Activated CD4-positive, alpha-beta T cell treated with anti-CD3 and anti-CD28 coated beads, Interleukin-2, amount 50 U/mL, for 16 hours (primary cell): ENCODE data around the gene ZDHHC11B.
A peak's percentile ranks its signal among the peaks of the same experiment; 100 is the strongest.
"Not testable (repeated sequence)": the region's sequence is repeated elsewhere in the genome, so short reads cannot be mapped to it uniquely, and the experiment has no call there.

ENCODE experiments used
- DNase-seq: peaks from one replicate; pipeline ENCODE4 v3.0.0-alpha.2; 2020

Gene ZDHHC11B

DNA sequence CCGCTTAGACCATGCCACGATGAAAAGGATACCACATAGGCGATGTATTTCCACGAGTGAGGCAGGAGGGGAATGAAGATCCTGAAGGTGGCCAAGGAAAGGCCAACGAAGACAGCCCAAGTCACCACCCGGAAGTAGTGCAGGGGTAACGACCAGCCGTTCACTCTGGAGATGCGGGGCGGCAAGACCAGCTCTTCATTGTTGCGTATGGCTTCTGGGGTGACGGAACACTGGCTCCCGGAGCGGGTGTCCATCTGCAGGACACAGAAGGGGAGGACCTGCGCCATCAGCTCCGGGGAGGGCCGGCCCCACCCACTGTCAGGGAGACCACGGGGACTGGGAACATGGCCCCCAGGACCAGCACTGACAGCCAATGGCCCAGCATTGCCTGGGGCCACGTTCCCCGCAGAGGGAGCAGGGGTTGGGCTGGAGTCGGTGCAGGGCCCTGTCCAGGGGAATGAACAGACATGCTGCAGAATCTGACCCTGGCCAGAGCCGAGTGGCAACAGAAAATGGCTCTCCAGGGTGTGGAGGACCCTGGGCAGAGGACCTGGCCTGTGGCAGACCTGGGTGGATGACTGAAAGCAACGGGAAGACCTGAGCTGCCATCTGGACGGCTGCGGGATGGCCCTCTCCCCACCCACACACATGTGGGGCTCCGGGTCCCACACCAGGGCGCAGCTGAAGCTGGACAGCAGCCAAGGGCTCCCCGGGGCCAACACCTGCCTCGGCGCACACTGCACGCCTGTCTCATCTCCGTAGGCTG lies 17.7 kb downstream of the ZDHHC11B start:
- DNase-seq, result no peak

DNA sequence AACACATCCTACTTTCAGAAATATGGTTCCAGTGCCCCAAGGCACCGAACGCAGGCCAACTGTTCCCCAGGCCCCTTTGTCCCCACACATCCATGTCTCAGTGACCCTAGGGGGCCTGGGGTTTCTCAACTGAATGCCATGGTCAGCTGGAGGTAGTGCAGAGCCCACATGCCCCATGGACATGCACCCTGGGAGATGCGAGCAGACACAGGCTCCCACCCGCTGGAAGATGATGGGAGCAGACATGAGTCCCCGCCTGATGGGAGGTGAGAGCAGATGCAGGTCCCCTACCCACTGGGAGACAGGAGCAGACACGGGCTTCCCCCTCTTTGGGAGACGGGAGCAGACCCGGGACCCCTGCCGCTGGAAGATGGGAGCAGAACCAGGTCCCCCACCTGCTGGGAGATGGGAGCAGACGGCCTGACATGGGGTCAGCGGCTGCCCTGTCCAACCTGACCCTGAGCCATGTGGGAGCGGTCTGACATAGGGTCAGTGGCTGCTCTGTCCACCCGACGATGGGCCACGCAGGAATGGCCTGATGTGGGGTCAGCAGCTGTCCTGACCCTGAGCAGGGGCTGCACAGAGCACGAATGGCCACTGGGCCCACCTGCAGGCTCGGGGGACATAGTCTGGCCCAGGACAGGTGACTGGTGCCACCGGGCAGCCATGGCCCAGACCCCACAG lies 18.4 kb downstream of the ZDHHC11B start:
- no peak for DNase-seq

DNA sequence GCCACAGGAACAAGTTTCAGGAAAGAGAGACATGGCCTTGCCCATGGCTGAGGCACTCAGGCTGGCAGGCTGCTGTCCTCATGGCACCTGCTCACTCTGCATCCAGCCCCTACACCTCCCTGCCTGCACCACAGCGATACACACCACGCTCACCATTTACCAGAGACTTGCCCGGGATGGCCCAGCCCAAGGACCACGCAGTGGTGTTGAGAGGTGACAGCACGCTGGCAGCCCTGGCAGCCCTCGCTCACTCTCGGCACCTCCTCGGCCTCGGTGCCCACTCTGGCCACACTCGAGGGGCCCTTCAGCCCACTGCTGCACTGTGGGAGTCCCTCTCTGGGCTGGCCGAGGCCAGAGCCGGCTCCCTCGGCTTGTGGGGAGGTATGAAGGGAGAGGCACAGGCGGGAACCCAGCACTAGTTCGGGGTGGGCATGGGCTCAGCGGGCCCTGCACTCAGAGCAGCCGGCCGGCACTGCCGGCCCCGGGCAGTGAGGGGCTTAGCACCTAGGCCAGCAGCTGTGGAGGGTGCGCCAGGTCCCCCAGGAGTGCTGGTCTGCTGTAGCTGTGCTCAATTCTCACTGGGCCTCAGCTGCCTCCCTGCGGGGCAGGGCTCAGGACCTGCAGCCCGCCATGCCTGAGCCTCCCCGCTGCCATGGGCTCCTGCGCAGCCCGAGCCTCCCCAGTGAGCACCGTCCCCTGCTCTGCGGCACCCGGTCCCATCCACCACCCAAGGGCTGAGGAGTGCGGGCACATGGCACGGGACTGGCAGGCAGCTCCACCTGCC lies 20.3 kb downstream of the ZDHHC11B start:
- DNase-seq, result no peak

DNA sequence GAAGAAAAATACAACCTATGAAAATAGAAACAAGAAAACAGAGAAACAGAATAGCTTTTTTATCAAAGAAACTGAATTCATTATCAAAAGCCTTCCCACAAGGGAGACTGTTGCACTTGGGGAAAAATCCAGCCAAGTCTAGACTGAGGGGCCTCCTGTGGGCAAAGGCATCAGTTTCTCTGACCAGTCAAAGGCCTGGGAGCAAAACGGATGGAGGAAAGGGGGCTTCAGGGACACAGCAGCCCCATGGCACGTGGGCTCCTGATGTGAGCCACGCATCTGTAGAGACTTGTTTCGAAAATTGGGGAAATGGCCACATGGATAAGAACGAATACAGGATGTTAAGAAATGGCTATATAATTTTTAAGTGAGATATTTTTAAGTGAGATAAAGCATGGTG lies 21.1 kb downstream of the ZDHHC11B start:
- no peak for DNase-seq

DNA sequence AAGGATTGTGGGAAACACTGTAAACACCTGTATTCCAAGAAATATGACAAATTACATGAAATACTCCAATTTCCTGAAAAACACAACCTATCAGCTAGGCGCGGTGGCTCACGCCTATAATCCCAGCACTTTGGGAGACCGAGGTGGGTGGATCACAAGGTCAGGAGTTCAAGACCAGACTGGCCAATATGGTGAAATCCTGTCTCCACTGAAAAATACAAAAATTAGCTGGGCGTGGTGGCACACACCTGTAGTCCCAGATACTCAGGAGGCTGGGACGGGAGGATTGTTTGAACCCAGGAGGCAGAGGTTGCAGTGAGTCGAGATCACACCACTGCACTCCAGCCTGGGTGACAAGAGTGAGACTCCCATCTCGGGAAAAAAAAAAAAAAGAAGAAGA lies 21.5 kb downstream of the ZDHHC11B start:
- DNase-seq, result not testable (repeated sequence)

DNA sequence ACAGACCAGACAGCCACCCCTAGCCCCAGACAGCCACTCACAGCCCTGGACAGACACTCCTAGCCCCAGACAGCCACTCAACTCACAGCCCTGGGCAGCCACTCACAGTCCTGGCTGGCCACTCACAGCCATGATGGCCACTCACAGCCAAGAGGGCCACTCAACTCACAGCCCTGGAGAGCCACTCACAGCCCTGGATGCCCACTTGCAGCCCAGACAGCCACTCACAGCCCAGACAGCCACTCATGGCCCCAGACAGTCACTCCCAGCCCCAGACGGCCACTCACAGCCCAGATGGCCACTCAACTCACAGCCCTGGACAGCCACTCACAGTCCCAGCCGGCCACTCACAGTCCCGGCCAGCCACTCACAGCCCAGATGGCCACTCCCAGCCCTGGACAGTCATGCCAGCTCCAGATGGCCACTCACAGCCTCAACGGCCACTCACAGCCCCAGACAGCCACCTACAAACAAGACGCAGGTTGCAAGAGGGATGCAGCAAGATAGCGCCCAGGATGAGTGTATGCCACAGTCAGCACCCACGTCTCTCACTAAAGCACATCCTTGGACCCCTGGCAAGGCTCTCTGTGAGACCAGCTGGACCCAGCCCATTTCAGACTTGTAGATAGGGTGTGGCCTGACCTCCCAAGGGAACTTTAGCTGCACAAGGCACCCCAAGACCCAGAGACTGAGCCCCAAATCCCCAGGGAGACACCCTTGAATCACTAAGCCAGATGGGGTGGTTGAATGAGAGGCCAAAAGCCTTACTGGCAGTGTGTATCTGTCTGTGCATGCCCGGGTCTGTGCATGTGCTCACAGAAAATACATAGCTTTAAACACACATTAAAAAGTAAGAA lies 22.4 kb downstream of the ZDHHC11B start:
- DNase-seq, result no peak

DNA sequence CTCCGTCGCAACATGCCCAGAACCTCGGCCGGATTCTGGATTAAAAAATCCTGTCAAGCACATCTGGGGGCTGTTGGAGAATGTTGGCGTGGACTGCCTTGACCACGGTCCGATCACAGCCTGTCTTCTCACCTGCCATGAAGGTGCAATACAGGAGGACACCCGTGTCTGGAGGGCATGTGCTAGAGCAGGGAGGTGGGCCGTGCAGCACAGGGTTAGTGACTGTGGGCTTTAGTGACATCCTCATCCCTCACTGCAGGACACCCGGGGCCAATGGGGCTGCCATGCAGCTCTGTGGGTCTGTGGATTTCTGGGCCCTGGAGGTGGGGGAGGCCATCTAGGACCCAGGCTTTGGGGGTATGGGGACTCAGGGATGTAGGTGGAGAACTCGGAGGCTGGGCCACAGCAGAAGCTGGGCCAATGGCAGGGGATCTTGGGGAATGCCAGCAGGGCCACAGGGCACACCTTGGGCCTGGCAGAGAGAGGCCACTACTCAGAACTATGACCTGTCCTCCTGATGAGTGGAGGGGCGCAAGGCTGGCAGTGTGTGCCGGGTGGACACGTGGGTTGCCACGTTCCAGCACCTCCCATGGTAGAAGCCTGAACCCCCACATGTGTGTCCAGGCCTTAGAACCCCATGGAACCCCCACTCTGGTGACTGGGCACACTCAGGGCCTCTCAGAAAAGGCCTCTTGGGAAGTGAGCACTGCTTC lies 23.3 kb downstream of the ZDHHC11B start:
- no peak for DNase-seq

DNA sequence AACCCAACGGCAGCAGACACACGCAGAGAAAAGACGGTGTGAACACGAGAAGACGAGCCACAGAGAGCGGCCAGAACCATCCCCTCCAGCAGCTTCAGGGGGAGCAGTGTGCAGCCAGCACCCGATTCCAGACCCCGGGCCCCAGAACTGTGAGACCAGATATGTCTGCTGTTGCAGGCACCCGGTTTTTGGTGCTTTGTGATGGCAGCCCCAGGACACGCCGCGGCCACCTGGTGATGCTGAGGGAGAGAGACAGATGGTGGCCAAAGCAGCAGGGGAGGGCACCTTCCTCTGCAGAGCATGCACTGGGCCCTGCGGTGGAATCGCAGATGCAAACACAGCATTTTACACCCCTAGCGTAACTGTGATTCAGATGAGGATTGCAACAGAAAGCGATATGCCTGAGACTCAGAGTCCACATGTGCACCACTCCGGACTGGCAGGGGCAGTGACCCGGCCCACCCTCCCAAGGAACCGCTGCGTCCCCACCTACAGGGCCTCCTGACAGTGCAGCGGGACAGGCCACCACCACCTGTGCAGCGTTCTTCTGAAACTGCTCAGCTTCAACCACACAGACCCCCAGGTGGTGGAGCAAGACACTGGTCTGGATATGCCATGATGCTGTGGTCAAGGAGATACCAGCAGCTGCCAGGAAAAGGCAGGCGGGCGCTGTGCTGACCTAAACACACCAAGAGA lies 24.0 kb downstream of the ZDHHC11B start:
- DNase-seq, result no peak

DNA sequence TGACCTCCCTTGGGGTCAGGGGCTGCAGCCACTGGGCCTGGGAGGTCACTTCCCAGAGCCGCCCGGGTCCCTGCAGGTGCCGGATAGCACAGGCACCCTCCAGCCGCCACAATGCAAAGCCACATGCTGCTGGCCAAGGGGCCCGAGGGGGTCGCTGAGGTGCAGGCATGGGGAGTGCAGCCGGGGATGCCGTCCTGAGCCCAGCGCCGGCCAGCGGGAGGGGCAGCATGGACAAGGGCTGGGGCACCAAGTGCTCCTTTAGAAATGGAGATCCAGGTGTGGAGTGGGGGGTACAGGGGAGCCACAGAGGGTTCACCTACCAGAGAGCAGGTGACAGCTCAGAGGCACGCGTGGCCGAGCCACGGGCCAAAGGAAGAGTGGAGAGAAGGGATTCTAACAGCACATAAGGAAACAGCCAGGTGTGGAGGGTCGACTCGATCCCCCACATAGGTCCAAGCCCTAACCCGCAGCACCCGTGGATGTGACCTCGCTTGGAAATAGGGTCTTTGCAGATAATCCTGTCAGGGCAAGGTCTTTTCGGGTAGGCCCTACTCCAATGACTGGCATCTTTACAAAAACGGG lies 24.7 kb downstream of the ZDHHC11B start:
- DNase-seq, result no peak

DNA sequence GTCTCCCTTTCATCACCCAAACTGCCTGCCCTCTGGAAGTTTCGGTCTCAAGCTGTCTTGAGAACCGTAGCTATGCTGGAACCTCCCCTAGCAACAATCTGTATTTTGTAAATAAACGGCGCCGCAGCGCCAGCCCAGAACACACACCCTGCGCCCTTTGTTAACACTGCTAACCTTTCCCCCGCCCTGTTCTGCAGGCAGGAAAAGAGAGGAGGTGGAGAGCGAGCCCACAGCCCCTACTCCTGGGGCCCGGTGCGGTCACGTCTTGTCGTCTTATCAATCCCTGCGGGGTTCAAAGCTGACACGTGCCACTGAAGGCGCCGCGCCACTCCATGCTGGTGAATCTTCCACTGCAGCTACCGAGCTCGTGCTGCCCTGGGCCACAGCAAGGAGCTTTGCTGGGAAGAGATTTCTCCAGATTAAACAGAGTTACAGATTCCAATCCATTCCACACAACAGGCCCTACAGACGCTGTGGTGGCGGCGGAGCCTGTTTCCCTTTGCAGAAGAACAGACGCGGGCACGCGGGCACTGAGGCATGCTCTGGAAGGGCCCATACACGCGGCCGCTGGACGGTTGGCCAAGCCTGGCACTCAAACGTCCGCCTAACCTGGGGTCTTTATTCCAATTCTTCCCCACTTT lies 25.3 kb downstream of the ZDHHC11B start:
- DNase-seq, result peak; percentile 54

DNA sequence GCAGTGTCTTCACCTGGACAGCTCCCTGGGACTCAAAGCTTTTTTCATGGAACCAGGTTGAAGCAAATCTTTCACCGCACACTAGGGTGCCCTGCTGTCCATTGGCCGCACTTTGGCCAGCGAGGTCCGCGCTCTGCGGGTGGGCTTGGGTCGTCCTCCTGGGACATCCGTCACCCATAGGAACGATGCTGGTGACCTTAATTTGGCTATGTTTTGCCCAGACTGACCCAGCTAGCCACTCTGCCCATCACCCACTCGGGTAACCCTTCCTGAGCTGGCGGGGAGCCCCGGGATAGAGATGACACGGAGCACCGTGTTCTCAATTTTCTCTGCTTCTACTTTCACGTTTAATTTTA lies 25.9 kb downstream of the ZDHHC11B start:
- no peak for DNase-seq

DNA sequence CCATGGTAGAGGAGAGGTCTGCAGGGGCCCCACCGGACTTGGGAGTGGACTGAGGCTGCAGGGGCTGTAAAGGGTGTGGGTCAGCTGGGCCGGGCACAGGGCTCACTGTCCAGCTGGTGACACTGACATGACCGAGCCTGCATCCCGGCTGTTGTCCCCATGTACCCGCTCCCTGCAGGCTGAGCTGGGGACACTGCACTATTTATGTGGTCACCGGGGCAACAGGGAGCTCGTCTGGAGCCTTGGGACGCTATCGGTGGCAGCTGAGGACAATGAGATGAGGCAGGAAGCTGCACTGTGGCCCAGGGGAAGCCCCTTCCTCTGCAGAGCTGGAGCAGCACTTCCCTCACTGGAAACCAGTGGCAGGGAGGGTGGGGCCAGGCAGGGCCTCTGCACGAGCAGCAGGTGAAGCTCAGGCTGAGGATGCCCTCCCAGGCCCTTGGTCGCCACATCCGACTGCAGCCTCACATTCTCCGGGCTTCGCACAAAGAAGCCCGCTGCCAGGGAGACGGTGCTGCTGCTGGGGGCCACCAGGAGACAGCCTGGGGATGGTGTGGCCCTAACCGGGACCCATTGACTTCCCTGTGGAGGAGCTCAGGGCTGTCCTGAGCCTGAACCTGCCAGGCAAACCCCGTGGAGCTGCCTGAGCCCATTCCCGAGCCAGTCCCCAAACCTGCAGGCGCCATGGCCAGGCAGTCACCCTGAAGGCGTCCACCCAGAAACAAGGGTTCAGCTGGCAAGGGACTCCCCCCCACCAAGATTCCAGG lies 26.4 kb downstream of the ZDHHC11B start:
- no peak for DNase-seq

DNA sequence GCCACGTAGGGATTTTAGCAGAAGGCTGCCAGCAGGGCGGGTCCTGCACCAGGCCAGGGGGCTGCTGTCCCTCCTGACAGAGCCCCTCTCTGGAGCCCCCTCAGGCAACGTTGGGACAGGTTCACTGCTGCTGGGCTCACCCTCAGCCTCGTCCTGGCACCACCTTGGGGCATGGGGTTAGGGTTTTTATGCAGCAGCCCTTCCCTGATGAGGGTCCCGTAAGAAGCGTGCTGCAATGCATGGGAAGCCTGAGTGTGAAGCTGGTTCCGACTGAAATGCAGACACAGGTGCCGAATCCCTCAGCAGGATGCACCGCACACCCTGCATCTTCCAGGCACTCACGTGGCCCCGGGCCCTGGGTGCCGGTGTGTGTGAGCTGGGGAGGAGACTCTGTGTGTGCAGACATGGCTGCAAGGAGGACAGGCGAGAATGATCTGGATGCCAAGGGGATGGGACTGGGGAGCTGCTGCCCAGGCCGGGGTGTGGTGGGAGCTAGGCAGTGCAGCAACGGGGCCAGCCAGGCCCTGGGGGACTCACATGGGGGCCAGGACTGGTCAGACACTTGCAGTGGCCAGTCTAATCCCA lies 27.1 kb downstream of the ZDHHC11B start:
- DNase-seq, result no peak

DNA sequence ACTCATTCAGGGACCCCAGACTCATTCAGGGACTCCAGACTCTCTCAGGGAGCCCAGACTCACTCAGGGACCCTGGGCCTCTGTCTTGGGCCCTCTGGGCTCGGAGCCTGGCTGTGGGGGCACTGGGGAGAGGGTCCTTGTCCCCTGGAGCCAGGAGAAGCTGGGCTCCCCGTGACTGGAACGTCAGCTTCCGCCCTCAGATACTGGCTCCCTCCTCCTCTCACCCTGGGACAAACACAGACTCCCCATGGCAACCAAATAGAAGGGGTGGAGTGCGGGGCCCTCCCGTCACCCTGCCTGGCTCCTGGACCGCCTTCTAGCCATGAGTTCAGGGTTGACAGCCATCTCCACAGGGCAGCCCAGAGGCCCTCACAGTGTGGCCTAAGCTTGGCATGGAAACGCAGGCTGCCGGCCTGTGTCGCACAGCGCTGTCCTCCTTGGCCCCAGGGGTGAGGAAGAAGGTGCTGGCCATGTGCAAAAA lies 27.6 kb downstream of the ZDHHC11B start:
- DNase-seq, result no peak

DNA sequence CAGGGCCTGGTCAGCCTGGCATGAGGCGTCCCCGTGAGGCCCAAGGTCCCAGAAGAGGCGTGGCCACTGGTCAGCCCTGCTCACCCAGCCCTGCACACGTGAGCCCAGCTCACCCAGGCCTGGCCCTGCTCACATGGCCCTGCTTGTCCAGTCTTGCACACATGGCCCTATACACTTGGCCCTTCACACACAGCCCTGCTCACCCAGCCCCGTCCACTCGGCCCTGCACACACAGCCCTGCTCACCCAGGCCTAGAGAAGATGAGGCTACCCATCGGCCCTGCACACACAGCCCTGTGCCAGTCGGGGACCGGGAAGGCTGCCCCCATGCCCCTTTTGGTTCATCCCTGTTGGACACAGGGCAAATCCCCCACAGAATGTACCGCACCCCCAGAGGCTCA lies 28.4 kb downstream of the ZDHHC11B start:
- DNase-seq, result no peak

DNA sequence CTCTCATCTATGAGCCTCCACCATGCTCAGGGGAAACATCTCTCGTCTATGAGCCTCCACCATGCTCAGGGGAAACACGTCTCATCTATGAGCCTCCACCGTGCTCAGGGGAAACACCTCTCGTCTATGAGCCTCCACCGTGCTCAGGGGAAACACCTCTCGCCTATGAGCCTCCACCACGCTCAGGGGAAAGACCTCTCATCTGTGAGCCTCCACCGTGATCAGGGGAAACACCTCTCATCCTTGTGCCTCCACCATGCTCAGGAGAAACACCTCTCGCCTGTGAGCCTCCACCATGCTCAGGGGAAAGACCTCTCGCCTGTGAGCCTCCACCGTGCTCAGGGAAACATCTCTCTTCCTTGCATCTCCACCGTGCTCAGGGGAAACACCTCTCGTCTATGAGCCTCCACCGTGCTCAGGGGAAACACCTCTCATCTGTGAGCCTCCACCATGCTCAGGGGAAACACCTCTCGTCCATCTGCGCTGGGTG lies 30.3 kb downstream of the ZDHHC11B start:
- DNase-seq, result peak; percentile 31

DNA sequence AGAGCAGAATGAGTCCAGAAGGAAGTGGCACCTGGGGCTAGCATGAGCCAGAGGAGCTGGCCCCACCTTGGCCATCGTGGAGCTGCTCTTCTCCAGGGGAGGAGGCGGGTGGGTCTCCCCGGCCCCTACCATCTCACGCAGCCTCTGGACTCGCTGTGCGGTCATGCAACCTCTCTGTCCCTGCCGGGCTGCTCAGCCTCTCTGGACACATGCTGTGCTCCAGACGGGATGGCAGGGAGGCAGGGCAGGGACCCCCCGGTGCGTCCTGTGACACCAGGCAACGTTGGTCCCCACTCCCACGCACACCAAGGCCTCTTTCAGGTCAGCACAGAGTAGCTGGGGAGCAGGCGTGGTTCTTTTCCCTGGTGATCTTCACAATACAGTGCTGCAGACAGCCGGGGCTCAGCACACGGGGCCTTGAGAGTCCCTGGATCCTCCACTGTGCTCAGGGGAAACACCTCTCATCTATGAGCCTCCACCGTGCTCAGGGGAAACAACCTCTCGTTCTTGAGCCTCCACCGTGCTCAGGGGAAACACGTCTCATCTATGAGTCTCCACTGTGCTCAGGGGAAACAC lies 30.9 kb downstream of the ZDHHC11B start:
- DNase-seq, result not testable (repeated sequence)

DNA sequence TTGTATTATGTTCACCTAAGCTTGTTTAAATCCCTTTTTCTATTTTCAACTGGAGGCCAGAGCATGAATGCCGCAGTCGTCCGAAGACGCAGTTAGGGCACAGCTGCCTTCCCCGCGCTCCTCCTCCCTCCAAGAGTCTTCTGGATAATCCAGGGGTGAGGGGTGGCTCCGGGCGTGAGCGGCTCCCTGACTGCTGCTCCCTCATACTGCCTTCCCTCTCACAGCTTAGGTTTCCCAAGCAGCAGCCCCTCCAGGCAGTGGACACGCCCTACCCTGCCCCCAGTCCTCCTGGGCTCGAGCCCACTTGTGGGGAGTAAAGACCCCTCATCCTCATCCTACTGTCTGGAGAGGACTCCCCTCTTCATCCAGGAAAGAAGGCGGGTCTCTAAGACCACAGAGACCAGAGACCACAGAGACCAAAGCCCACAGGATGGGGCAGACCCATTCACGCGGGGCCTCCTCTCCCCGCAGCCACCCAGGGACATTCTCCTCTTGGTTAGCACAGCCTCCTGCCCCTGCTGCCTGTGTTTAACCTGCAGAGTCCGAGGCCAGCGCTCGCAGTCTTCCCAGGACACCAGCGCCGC lies 31.9 kb downstream of the ZDHHC11B start:
- not testable (repeated sequence) for DNase-seq
